GM19455 (cell line): ENCODE measurements around the gene CNTNAP2.
"Not testable (repeated sequence)": the region's sequence is repeated elsewhere in the genome, so short reads cannot be mapped to it uniquely, and the experiment has no call there.

Source experiments
- ATAC-seq: cut with Tn5 transposase; IDR thresholded peaks from one replicate; pipeline ENCODE4 v1.9.1; 2021; ENCODE audit not compliant: unreplicated experiment

Gene CNTNAP2

GRCh38 chr7:146865696-146866095, 749.1 kb downstream of the CNTNAP2 start:
- ATAC-seq, result no peak

GRCh38 chr7:146874722-146875121, 758.1 kb downstream of the CNTNAP2 start:
- ATAC-seq, result no peak

GRCh38 chr7:146875237-146875785, 758.7 kb downstream of the CNTNAP2 start:
- ATAC-seq, result no peak

GRCh38 chr7:146875981-146876380, 759.4 kb downstream of the CNTNAP2 start:
- ATAC-seq, result no peak

- no peak for ATAC-seq
Observed at GRCh38 chr7:146876411-146876810, 759.8 kb downstream of the CNTNAP2 start.

GRCh38 chr7:146878901-146879300, 762.3 kb downstream of the CNTNAP2 start:
- no peak for ATAC-seq

GRCh38 chr7:146885231-146885630, 768.6 kb downstream of the CNTNAP2 start:
- ATAC-seq, result no peak

- no peak for ATAC-seq
Observed at GRCh38 chr7:146889806-146890555, 773.4 kb downstream of the CNTNAP2 start.

GRCh38 chr7:146892151-146892550, 775.5 kb downstream of the CNTNAP2 start:
- ATAC-seq, result no peak

GRCh38 chr7:146894927-146895326, 778.3 kb downstream of the CNTNAP2 start:
- ATAC-seq, result no peak

GRCh38 chr7:146902266-146902665, 785.7 kb downstream of the CNTNAP2 start:
- ATAC-seq, result no peak

GRCh38 chr7:146902728-146903127, 786.1 kb downstream of the CNTNAP2 start:
- ATAC-seq, result no peak

- not testable (repeated sequence) for ATAC-seq
Observed at GRCh38 chr7:146905746-146906145, 789.1 kb downstream of the CNTNAP2 start.

GRCh38 chr7:146922782-146923181, 806.2 kb downstream of the CNTNAP2 start:
- ATAC-seq, result no peak

GRCh38 chr7:146926841-146927240, 810.2 kb downstream of the CNTNAP2 start:
- ATAC-seq, result no peak

- no peak for ATAC-seq
Observed at GRCh38 chr7:146937836-146938235, 821.2 kb downstream of the CNTNAP2 start.

- no peak for ATAC-seq
Observed at GRCh38 chr7:146943483-146943882, 826.9 kb downstream of the CNTNAP2 start.

GRCh38 chr7:146948703-146949102, 832.1 kb downstream of the CNTNAP2 start:
- ATAC-seq, result no peak

GRCh38 chr7:146956321-146956720, 839.7 kb downstream of the CNTNAP2 start:
- ATAC-seq, result no peak

GRCh38 chr7:146956853-146957252, 840.3 kb downstream of the CNTNAP2 start:
- ATAC-seq, result no peak

- ATAC-seq, result no peak
Observed at GRCh38 chr7:146960773-146961391, 844.3 kb downstream of the CNTNAP2 start.

- ATAC-seq, result no peak
Observed at GRCh38 chr7:146961617-146962016, 845.0 kb downstream of the CNTNAP2 start.
